Choroid plexus epithelial cell (primary cell): ENCODE measurements around the gene MCM3.

Source experiments
- DNase-seq: peaks from one replicate; pipeline ENCODE4 v3.0.0-alpha.2; 2010; ENCODE audit warnings: low read depth
- H3K4me3 ChIP-seq: 2 replicates; pipeline ENCODE4 v1.5.1; 2011; ENCODE audit warnings: low read depth, mild to moderate bottlenecking, control low read depth, low read length, moderate library complexity
- TF ChIP-seq, protein P1 (sequence below): conservative IDR thresholded peaks from 2 replicates; pipeline ENCODE4 v1.5.1; 2011; ENCODE audit warnings: low read depth, mild to moderate bottlenecking, control low read depth, inconsistent platforms, low read length, moderate library complexity

The MCM3 gene

DNA sequence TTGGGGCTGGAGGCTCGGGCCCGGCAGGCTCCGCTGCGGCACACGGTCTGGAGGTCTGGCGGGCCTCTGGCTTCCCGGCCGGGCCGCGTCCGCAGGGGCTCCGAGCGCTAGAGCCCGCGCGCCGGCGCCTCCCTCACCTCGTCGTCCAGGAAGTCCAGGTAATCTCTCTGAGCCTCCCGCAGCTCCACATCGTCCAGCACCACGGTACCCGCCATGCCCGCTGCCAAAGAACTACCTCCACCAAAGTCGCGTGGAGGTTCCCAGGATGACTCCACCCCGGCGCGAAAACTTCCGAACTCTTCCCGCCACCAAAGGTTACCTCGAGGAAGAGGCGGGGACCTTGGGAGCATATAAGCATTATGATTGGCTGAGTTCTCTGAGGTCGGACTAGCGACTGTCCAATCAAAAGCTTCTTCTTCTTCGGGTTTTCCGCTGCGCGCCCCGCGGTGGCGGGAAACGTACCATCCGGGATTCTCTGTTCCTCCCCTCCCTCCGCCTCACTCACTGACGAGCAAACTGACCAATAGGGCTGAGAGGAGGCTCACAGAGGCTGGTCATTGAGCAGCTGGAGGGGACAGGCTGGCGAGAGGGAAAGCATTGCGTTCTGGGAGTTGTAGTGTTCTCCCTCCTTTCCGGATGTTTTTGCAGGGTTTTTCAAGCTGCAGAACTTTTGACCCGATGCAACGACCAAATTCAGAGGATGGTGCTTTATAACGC lies at the start of gene MCM3:
TSS of gene MCM3 (minus strand) at position 283 of the 717 bp plus-strand sequence. CDS start at position 215, 68 bp downstream.
- TF ChIP-seq, protein P1, sequence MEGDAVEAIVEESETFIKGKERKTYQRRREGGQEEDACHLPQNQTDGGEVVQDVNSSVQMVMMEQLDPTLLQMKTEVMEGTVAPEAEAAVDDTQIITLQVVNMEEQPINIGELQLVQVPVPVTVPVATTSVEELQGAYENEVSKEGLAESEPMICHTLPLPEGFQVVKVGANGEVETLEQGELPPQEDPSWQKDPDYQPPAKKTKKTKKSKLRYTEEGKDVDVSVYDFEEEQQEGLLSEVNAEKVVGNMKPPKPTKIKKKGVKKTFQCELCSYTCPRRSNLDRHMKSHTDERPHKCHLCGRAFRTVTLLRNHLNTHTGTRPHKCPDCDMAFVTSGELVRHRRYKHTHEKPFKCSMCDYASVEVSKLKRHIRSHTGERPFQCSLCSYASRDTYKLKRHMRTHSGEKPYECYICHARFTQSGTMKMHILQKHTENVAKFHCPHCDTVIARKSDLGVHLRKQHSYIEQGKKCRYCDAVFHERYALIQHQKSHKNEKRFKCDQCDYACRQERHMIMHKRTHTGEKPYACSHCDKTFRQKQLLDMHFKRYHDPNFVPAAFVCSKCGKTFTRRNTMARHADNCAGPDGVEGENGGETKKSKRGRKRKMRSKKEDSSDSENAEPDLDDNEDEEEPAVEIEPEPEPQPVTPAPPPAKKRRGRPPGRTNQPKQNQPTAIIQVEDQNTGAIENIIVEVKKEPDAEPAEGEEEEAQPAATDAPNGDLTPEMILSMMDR = peak; percentile 7
- DNase-seq = peak; percentile 100
- H3K4me3 ChIP-seq = peak within 1 kb of the TSS; percentile 86

DNA sequence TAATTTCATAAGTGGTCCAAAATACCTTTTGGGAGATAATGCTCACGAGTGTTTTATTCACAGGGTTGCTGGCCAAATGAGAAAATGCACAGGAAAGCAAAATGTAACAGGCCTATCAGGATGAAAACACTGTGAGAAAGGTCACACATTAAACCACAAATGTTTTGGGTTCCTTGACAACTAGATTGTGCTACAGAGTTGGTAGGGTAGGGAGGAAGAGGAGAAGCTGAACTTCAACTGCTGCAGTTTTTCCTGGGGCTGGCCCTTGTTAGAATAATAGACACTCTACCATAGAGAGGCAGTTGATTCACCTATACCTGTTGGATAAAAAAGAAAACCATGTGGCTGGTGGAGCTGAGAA lies 49.3 kb upstream of the MCM3 start:
- TF ChIP-seq, protein P1 = no peak
- H3K4me3 ChIP-seq = no peak overlapping the region
- DNase-seq = peak; percentile 51

DNA sequence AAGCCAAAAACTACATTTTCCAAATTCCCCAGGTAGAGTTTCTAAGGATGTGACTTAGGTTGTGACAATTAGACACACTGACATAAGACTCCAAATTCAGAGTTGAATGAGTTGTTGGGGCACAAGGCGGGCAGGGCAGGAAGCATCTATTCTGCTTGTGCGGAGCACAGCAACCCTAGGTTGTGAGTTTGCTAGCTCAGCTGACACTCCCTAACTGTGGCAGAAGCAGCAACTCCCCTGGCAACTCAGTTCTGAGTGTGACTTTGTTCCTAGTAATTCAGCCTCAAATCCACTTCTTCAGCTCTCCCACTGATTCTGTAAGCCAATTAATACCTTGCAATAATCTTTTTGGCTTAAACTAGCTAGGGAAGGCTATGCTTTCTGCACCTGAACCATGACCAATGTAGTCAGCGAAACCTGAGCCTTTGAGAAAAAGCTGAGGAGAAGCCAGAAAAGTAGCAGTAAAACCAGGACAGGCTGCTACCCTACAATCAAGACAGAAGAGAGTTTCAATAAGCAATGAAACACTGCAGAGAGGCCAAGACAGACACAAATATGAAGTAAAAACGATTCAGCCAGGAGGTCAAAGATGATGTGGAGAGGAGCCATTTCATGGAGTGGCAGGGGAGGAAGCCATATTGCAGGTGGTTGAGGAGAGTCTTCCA lies 47.4 kb upstream of the MCM3 start:
- TF ChIP-seq, protein P1 = no peak
- no peak overlapping the region for H3K4me3 ChIP-seq
- no peak for DNase-seq

- no peak for DNase-seq
- no peak overlapping the region for H3K4me3 ChIP-seq
- TF ChIP-seq, protein P1 = no peak
These were observed 45.9 kb upstream of the MCM3 start for GRCh38 chr6:52330470-52330869.

- no peak overlapping the region for H3K4me3 ChIP-seq
- TF ChIP-seq, protein P1 = no peak
- DNase-seq = no peak
These were observed 44.2 kb upstream of the MCM3 start for GRCh38 chr6:52328729-52329128.

- H3K4me3 ChIP-seq = no peak overlapping the region
- TF ChIP-seq, protein P1 = no peak
- DNase-seq = no peak
These were observed 43.7 kb upstream of the MCM3 start for GRCh38 chr6:52328303-52328662.
